GM12878 (cell line): ENCODE data around the gene LIX1L. TPM values are rescaled to one million over a fixed set of nuclear protein-coding genes. Genes with fewer than 3 reads are reported as not detected.

Experiments used
- ATF7 ChIP-seq: fragments of 450-650 bp; IDR thresholded peaks from 2 replicates; pipeline ENCODE4 v1.6.1; 2016; ENCODE audit warnings: low read depth, mild to moderate bottlenecking
- BHLHE40 ChIP-seq, 2 experiments: fragments of 450-650 bp in 1 of 2; IDR thresholded peaks; 2 replicates each; pipeline ENCODE4 v1.6.1; 2011 to 2017; ENCODE audit warnings: low read depth in 2 of 2, borderline replicate concordance in 1 of 2, improper control_type of control experiment in 1 of 2, low read length in 1 of 2, mild to moderate bottlenecking in 1 of 2
- CBFB ChIP-seq: IDR thresholded peaks from 2 replicates; pipeline ENCODE4 v1.6.1; 2016; ENCODE audit warnings: antibody characterized with exemption, low read depth
- DPF2 ChIP-seq: fragments of 450-650 bp; IDR thresholded peaks from 2 replicates; pipeline ENCODE4 v1.6.1; 2017; ENCODE audit warnings: mild to moderate bottlenecking
- ETV6 ChIP-seq, 2 experiments: fragments of 450-650 bp in 1 of 2; IDR thresholded peaks in 1 of 2; conservative IDR thresholded peaks in 1 of 2; 2 replicates each; pipeline ENCODE4 v1.6.1; 2014; ENCODE audit warnings: antibody characterized with exemption in 1 of 2, borderline replicate concordance in 1 of 2, low read depth in 1 of 2, mild to moderate bottlenecking in 1 of 2, moderate library complexity in 1 of 2
- HDAC2 ChIP-seq: fragments of 200-600 bp; sonication (generic); IDR thresholded peaks from 2 replicates; pipeline ENCODE4 v1.6.1; 2017
- IKZF1 ChIP-seq: fragments of 450-650 bp; conservative IDR thresholded peaks from 2 replicates; pipeline ENCODE4 v1.6.1; 2017; ENCODE audit warnings: antibody characterized with exemption, mild to moderate bottlenecking
- NBN ChIP-seq: fragments of 450-650 bp; IDR thresholded peaks from 2 replicates; pipeline ENCODE4 v1.6.1; 2016
- NFIC ChIP-seq: IDR thresholded peaks from 2 replicates; pipeline ENCODE4 v1.6.1; 2012; ENCODE audit warnings: low read depth, mild to moderate bottlenecking, inconsistent platforms, low read length, moderate library complexity
- NRF1 ChIP-seq: conservative IDR thresholded peaks from 2 replicates; pipeline ENCODE4 v1.6.1; 2011; ENCODE audit warnings: mild to moderate bottlenecking, low read depth, low read length, improper control_type of control experiment
- PML ChIP-seq: IDR thresholded peaks from 2 replicates; pipeline ENCODE4 v1.6.1; 2012; ENCODE audit warnings: low read length, inconsistent platforms
- RELA ChIP-seq: fragments of 450-650 bp; IDR thresholded peaks from 2 replicates; pipeline ENCODE4 v1.8.0; 2014; ENCODE audit warnings: borderline replicate concordance; ENCODE audit not compliant: partially characterized antibody
- SMAD5 ChIP-seq: IDR thresholded peaks from 2 replicates; pipeline ENCODE4 v1.6.1; 2016; ENCODE audit warnings: antibody characterized with exemption, low read depth
- TBL1XR1 ChIP-seq: IDR thresholded peaks from 2 replicates; pipeline ENCODE4 v1.6.1; 2012; ENCODE audit warnings: low read depth, low read length, improper control_type of control experiment
- ZNF24 ChIP-seq: fragments of 450-650 bp; IDR thresholded peaks from 2 replicates; pipeline ENCODE4 v1.6.1; 2017; ENCODE audit warnings: antibody characterized with exemption, mild to moderate bottlenecking
- ZNF622 ChIP-seq: fragments of 450-650 bp; IDR thresholded peaks from 2 replicates; pipeline ENCODE4 v1.6.1; 2017; ENCODE audit warnings: mild to moderate bottlenecking, inconsistent platforms
- polyA plus RNA-seq, 11 experiments: library from polyadenylated mRNA; depleted of rRNA in 4 of 11; unstranded in 6 of 11; stranded (reverse) in 5 of 11; fragments of >200 nt; fragmentation: Nextera tagmentation in 4 of 11; fragmentation: Illumina TruSeq in 1 of 11; extraction: Ambion mirVana in 4 of 11; extraction: Trizol in 1 of 11; gene quantifications; 1 replicate in 1 of 11; 2 replicates in 10 of 11; pipeline versions ENCODE4 v1.2.1 to v1.2.3, GENCODE V29; 2011 to 2016; ENCODE audit warnings: inconsistent platforms in 2 of 11, missing spikeins in 2 of 11, low read depth in 1 of 11
- total RNA-seq, 4 experiments: library from RNA; depleted of rRNA in 3 of 4; stranded (reverse); fragments of >200 nt in 3 of 4; fragmentation: Illumina TruSeq in 1 of 4; extraction: Trizol in 1 of 4; gene quantifications; 2 replicates each; pipeline versions ENCODE4 v1.2.1 to v1.2.3, GENCODE V29; 2013 to 2021
- TF ChIP-seq, protein P1 (sequence below): IDR thresholded peaks from 2 replicates; pipeline ENCODE4 v1.6.1; 2012; ENCODE audit warnings: low read depth, low read length, improper control_type of control experiment
- TF ChIP-seq, protein P2 (sequence below): fragments of 450-650 bp; IDR thresholded peaks from 2 replicates; pipeline ENCODE4 v1.6.1; 2017; ENCODE audit warnings: mild to moderate bottlenecking, moderate library complexity
- TF ChIP-seq, protein P3 (sequence below): fragments of 450-650 bp; formaldehyde crosslinking; IDR thresholded peaks from 2 replicates; pipeline ENCODE4 v1.4.0; 2022; ENCODE audit warnings: mild to moderate bottlenecking, moderate library complexity

The LIX1L gene
- total and polyA plus RNA-seq, 10 of the 15 experiments (the other 5 are each of a cell fraction or from before 2014, with no cell fraction given), result 5.5 to 48.2 (median 15.3) TPM

DNA sequence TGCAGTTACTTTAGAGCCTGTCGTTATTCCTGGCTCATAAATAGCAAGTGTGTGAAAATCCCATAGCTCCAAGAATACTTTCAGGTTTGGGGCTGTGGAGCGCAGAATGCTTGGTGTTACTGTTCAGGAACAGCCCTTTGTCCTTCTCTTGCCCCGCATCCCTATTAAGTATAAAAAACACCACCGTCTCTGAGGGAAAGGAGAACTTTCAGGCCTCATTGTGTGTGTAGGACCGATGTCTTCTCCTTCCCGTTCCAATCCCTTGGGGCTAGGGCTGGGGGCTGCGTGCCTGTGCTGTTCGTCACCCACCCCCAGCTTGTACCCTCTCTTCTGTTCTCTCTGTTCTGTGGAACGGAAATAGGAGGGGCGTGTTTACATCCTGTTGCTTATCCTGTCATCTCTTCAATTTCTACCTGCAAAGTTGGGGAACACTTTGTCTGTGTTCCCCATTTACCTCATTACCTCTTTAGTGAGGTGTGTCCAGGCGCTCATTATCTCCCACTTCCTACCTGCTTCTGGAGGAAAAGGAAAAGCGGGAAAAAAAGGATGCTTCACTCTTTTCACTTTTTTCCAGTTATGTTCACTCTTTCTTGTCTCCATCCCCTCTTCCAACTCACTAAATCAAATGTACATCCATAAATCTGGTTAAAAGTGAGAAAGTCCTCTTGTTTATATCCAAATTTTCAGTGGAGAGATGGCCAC lies 39.4 kb upstream of the LIX1L start (continued):
- TF ChIP-seq, protein P1, sequence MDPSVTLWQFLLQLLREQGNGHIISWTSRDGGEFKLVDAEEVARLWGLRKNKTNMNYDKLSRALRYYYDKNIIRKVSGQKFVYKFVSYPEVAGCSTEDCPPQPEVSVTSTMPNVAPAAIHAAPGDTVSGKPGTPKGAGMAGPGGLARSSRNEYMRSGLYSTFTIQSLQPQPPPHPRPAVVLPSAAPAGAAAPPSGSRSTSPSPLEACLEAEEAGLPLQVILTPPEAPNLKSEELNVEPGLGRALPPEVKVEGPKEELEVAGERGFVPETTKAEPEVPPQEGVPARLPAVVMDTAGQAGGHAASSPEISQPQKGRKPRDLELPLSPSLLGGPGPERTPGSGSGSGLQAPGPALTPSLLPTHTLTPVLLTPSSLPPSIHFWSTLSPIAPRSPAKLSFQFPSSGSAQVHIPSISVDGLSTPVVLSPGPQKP, result no peak
- TF ChIP-seq ZNF622 (no peak), TBL1XR1 (no peak), NRF1 (no peak), BHLHE40 (IDR thresholded peaks at IDR 0.05; ENCODE audit: borderline replicate concordance in 1 of 2, low read depth in 2 of 2, low read length in 1 of 2) (peak in 1 of 2 experiments; percentile 13; a peak in 1 of 4 replicates), IKZF1 (peak; percentile 30; the same call in 1 of the 2 replicates), ATF7 (peak; percentile 7; the same call in 1 of the 2 replicates), NFIC (peak; percentile 50; the same call in 1 of the 2 replicates), HDAC2 (no peak), ETV6 (conservative IDR thresholded peaks at IDR 0.05 in 1 of 2, IDR thresholded peaks at IDR 0.05 in 1 of 2; ENCODE audit: borderline replicate concordance in 1 of 2, low read depth in 1 of 2) (peak in 1 of 2 experiments; percentile 58; a peak in 2 of 4 replicates), SMAD5 (peak; percentile 81), ZNF24 (no peak), NBN (0 out of 2 replicates have a peak, but pooled peaks have one; percentile 5), CBFB (no peak), PML (no peak), RELA (no peak), DPF2 (0 out of 2 replicates have a peak, but pooled peaks have one; percentile 60)
- TF ChIP-seq, protein P2, sequence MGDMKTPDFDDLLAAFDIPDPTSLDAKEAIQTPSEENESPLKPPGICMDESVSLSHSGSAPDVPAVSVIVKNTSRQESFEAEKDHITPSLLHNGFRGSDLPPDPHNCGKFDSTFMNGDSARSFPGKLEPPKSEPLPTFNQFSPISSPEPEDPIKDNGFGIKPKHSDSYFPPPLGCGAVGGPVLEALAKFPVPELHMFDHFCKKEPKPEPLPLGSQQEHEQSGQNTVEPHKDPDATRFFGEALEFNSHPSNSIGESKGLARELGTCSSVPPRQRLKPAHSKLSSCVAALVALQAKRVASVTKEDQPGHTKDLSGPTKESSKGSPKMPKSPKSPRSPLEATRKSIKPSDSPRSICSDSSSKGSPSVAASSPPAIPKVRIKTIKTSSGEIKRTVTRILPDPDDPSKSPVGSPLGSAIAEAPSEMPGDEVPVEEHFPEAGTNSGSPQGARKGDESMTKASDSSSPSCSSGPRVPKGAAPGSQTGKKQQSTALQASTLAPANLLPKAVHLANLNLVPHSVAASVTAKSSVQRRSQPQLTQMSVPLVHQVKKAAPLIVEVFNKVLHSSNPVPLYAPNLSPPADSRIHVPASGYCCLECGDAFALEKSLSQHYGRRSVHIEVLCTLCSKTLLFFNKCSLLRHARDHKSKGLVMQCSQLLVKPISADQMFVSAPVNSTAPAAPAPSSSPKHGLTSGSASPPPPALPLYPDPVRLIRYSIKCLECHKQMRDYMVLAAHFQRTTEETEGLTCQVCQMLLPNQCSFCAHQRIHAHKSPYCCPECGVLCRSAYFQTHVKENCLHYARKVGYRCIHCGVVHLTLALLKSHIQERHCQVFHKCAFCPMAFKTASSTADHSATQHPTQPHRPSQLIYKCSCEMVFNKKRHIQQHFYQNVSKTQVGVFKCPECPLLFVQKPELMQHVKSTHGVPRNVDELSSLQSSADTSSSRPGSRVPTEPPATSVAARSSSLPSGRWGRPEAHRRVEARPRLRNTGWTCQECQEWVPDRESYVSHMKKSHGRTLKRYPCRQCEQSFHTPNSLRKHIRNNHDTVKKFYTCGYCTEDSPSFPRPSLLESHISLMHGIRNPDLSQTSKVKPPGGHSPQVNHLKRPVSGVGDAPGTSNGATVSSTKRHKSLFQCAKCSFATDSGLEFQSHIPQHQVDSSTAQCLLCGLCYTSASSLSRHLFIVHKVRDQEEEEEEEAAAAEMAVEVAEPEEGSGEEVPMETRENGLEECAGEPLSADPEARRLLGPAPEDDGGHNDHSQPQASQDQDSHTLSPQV, result no peak
- TF ChIP-seq, protein P3, sequence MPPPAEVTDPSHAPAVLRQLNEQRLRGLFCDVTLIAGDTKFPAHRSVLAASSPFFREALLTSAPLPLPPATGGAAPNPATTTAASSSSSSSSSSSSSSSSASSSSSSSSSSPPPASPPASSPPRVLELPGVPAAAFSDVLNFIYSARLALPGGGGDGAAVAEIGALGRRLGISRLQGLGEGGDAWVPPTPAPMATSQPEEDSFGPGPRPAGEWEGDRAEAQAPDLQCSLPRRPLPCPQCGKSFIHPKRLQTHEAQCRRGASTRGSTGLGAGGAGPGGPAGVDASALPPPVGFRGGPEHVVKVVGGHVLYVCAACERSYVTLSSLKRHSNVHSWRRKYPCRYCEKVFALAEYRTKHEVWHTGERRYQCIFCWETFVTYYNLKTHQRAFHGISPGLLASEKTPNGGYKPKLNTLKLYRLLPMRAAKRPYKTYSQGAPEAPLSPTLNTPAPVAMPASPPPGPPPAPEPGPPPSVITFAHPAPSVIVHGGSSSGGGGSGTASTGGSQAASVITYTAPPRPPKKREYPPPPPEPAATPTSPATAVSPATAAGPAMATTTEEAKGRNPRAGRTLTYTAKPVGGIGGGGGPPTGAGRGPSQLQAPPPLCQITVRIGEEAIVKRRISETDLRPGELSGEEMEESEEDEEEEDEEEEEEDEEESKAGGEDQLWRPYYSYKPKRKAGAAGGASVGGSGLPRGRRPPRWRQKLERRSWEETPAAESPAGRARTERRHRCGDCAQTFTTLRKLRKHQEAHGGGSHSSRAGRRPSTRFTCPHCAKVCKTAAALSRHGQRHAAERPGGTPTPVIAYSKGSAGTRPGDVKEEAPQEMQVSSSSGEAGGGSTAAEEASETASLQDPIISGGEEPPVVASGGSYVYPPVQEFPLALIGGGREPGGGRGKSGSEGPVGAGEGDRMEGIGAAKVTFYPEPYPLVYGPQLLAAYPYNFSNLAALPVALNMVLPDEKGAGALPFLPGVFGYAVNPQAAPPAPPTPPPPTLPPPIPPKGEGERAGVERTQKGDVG (CRISPR knock-in tag), result no peak
